GM19238 (cell line): Measurements from ENCODE around the gene ALDOA.
"Not testable (repeated sequence)": the region's sequence is repeated elsewhere in the genome, so short reads cannot be mapped to it uniquely, and the experiment has no call there.

Source experiments
- DNase-seq: peaks from one replicate; pipeline ENCODE4 v3.0.0; 2011; ENCODE audit warnings: low spot score; ENCODE audit not compliant: insufficient read length

ALDOA gene

DNA sequence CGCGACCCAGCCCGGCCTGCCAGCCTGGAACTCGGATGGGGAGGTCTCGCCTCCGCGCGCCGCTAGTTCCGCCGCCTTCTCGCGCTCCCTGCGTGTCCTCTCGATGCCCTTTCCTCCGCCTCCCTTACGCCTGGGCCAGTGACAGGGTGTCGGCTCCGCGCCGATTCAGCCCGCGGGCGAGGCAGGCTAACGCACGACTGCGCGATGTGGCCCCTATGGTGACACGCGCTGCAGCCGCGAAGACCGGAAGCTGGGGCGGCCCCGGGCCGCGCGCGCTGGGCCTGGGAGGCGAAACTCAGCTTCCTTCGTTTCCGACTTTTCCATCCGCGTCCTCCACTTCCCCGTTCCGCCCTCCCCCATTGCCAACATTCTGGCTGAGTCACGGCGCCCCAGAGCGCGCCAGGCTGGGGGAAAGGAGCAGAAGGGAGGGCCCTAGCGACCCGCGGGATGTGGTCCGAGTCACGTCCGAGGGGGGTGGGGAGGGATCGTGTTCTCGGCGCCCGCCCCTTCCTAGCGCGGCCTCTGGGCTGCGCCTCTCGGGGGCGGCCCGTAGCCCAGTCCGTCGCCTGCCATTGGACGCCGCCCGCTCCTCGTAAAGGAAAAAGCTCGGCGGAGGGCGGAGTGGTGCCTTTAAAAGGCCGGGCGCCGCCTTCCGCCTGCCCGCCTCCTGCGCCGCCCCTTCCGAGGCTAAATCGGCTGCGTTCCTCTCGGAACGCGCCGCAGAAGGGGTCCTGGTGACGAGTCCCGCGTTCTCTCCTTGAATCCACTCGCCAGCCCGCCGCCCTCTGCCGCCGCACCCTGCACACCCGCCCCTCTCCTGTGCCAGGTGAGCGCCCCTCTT lies at the start of gene ALDOA:
TSS of gene ALDOA (plus strand) at position 659 of the 841 bp plus-strand sequence. CDS start 1,138 bp downstream, outside the sequence.
- peak; percentile 94 for DNase-seq

DNA sequence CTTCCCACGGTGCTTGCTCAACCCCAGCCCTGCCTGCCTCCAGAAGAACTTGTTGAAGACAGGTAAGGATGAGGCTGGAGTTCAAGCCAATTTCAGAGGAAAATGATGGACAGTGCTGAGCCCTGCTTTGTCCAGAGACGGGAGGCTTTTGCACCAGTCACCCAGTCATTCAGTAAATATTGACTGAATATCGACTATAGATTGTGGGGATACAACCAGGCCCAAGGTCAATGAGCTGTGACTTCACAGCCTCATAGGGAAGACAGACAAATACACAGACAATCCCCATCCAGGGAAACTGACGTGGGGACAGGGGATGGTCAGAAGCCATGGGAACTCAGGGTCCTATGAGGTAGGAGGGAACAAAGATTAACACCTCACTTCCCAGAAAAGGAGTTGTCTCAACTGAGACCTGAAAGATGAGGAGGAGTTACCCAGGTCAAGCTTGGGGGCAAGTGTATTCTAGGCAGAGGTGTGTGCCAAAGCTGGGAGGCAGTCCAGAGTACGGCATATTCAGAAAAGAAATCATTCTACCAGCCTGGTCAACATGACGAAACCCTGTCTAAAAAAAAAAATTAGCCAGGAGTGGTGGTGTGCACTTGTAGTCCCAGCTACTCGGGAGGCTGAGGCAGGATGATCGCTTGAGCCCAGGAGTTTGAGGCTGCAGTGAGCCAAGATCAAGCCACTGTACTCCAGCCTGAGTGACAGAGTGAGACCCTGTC lies 48.8 kb upstream of the ALDOA start:
- DNase-seq: no peak

DNA sequence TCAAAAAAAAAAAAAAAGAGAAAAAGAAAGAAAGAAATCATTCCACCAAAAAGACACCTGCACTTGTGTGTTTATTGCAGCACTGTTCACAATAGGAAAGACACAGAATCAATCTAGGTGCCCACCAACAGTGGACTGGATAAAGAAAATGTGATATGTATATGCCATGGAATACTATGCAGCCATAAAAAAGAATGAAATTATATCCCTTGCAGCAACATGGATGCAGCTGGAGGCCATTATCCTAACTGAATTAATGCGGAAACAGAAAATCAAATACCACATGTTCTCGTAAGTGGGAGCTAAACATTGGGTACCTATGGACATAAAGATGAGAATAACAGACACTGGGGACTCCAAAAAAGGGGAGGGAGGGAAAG lies 48.3 kb upstream of the ALDOA start:
- no peak for DNase-seq

DNA sequence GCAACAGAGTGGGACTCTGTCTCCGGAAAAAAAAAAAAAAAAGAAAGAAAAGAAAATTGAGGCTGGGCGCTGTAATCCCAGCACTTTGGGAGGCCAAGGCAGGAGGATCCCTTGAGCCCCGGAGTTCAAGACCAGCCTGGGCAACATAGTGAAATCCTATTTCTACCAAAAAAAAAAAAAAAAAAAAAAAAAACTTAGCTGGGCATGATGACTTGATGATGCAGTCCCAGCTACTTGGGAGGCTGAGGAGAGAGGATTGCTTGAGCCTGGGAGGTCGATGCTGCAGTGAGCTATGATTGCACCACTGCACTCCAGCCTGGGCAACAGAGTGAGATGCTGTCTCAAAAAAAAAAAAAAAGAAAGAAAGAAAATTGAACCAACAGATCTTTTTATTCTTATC lies 47.6 kb upstream of the ALDOA start:
- DNase-seq: not testable (repeated sequence)

GRCh38 chr16:30018731-30019158 lies 46.8 kb upstream of the ALDOA start:
- no peak for DNase-seq

DNA sequence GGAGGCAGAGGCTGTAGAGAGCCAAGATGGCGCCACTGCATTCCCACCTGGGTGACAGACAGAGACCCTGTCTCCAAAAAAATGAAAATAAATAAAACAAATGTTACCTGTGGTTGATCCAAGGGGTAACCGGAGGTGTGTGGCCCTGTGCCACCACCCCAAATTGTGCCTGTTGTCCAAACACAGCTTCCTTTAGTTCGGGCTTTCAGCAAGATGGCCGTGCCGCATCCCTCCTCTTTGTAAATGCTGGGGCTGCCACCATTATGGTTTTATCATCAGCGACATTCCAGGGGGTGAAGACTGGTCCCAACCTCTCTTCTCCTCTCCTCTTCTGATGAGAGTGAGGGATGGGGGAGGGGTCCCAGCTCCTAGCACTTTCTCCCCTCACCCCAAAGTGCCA lies 42.7 kb upstream of the ALDOA start, which contains the start of gene C16orf92:
TSS of gene C16orf92 (plus strand) at position 312 of the 400 bp plus-strand sequence. CDS start 143 bp downstream, outside the sequence.
- DNase-seq: no peak

GRCh38 chr16:30023586-30023985 lies 42.0 kb upstream of the ALDOA start:
- DNase-seq: no peak

DNA sequence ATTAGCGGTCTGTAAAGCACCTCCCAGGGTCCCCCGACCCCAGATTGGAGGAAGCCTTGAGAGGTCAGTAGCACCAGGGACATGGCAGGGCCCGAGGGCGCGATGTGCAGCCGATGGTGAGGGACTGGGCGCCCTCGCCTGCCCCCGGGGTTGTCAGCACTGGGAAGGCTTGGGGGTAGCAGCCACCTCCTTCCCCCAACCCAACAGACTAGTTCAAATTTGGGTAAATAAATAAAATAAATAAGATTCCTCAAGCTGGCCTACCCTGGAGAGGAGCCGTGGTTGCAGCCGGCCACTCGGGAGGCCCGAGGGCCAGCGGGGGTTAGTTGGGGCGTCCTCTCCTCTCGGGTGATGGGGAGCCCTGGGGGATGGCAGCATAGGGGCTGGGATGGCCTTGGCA lies 41.1 kb upstream of the ALDOA start:
- no peak for DNase-seq

- no peak for DNase-seq
These were observed 40.4 kb upstream of the ALDOA start for GRCh38 chr16:30025156-30025555.

GRCh38 chr16:30025574-30025973 lies 40.0 kb upstream of the ALDOA start:
- no peak for DNase-seq

GRCh38 chr16:30026449-30026848 lies 39.1 kb upstream of the ALDOA start:
- DNase-seq: no peak

DNA sequence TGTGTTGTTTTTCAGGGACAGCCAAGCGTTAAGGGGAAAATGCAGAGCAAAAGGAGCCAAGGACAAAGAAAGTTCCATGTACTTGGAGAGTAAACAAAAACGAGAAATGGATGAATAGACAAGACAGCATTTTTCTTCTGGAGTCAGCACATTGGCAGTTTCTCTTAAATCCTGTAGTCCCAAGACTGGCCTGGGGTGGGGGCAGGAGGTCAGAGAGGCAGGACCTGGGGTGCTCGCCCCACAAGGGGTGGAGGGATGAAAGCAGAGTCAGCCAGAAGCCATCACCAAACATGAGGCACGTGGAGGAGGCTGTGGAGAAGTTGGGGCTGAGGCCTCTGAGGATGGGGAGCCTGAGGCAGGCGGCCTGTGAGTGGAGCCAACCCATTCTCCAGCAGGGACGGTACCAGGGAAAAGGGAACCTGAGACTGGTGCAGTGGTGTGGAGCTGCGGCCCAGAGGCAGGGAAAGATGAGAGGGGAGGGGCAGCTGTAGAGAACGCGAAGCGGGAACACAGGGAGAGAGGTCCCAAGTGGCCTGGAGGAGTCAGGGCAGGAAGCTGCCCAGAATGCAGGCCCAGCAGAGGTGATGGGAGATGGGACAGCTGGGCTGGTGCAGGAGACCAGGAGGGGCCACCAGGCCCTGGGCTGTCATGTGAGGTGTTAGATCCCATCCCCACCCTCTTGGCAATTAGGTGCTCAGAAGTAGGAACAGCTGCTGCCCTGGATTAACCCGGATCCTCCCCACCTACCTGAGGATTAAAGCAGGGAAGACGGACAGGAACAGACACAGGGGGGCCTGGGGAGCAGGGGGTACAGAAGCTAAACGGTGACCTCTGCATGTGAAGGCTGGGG lies 37.7 kb upstream of the ALDOA start:
- DNase-seq: no peak

DNA sequence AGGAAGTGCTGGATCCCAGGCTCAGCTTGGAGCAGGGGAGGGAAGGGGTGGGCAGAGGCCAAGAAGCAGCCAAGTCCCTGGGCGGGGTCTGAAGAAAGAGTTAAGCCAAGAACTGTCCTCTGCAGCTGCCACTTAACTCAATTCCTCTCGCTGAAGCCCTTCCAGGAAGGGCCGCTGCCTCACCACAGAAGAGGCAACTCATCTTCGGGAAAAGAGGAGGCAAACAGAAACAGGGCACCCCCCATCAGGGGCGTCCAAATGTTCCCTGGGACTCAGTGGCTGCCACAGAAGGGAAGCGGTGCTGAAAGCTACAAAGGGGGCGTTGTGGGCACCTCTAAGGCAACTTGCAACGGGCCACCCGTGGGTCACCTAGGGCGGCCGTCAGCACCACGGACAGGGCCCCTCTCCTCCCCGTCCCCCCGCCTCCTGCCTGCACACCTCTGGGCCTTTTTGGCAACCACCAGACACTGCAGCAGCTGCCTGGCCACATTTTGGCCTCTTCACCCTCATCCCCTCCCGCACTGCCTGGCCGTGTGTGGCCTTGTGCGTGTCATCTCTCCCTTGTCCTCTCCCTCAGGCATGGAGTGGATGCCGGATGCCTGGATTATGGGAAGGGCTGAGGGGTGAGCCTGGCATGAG lies 37.0 kb upstream of the ALDOA start:
- no peak for DNase-seq

DNA sequence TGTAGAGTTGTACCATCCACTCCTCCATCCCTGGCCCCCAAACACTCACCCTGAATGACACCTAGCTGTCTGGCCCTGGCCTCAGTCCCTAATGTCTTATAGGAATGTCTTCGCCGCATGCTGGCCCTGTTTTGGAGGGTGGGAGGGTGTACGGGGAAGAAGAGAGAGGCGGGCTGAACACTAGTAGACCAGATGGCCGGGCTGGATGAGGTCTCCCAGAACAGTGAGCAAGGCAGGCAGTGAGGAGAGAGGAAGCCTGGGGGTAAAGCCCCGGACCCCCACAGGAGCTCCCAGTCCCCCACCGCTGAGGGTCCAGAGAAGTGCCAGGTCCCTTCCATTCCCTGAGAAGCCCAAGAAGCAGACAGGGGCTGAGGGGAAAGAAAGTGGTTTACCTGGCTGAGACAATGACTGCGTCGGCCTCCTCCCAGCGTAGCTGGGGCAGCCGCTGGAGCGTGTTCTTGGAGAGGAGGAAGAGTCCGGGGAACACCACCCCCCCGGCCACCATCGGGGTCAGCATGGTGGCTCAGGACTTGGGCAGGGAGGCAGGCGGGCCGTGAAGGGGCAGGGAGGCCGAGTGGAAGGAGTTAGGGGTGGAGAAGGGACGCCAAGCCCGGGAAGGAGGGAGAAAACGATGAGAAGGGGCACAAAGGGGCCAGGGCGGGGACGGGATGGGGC lies 35.4 kb upstream of the ALDOA start:
- no peak for DNase-seq

- DNase-seq: no peak
These were observed 34.6 kb upstream of the ALDOA start, which contains the start of gene TLCD3B for GRCh38 chr16:30030841-30031413. Gene TLCD3B, minus strand, starts transcription at chr16:30031271. Its CDS starts 744 bp downstream, at chr16:30030527.

GRCh38 chr16:30031477-30031918 lies 34.1 kb upstream of the ALDOA start:
- DNase-seq: no peak

DNA sequence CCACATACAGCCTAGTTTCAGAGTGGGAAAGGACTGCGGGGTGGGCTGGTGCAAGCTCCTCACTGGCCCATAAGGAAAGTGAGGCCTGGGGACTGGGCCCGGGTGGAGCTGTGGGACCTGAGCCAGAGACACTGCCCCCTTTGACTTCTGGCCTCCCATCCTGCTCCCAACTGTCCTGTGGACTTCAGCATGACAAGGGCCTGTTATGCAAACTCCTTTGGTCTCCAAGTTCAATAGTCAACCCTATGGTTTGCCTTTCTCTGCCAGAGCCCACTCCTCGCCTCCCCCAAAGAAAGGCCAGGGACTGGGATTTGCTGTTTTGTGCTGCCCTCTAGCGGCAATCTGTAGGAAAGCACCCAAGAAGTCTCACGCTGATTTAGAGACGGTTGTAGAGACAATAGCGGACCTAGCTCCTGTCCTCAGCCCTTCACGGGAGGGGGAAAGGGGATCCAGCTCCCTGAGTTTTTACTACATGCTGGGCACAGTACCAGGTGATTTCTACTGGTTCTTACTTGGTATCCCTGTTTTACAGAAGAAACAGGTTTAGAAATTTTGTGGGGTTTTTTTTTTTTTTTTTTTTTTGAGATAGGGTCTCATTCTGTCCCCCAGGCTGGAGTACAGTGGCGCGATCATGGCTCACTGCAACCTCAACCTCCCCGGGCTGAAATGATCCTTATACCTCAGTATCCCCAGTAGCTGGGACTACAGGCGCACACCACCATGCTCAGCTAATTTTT lies 33.3 kb upstream of the ALDOA start:
- DNase-seq: peak; percentile 59

- DNase-seq: no peak
These were observed 32.3 kb upstream of the ALDOA start for GRCh38 chr16:30033270-30033669.

DNA sequence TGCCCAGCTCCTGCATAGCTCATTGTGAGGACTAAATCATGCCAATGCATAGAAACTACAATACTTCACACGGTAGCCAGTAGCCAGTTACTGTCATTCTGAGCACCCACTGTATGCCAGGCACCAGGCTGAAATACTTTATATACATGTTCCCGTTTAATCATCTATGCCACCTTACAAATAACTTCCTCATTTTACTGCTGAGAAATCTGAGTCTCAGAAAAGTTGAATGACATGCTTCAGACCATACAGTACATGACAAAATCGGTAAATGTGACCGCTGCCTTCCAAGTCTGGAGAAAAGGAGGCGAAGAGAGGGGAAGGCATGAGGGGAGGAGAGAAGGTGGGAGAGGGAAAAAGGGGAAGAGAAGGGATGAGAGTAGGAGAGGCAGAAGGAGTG lies 25.3 kb upstream of the ALDOA start:
- no peak for DNase-seq
